ENCODE results near the gene PPP2R2C. TPM values are rescaled to one million over a fixed set of nuclear protein-coding genes. Genes with fewer than 3 reads are reported as not detected.

Gene PPP2R2C
- total and polyA plus RNA-seq, 10 of the 15 experiments (the other 5 are each of a cell fraction or from before 2014, with no cell fraction given) = 0.13 to 0.15 TPM; not detected in 8

GRCh38 chr4:6359536-6360308 is 112.7 kb downstream of the PPP2R2C start:
- RAD21 ChIA-PET (ENCODE audit: unreplicated experiment) = no interaction called here
- Histone ChIP-seq H3K4me2 (ENCODE audit: control insufficient read depth, insufficient read depth) (no peak overlapping the region), H3K27ac (ENCODE audit: control insufficient read depth, insufficient read depth) (no peak overlapping the region), H3K27me3 (replicated peaks in 1 of 2; ENCODE audit: control insufficient read depth in 2 of 2, insufficient read depth in 2 of 2, low read length in 1 of 2) (no peaks in the 10 kb centered on the region; a peak in 2 of 4 replicates), H3K9me3 (replicated peaks; ENCODE audit: control insufficient read depth, insufficient read depth, low read length) (no peaks in the 10 kb centered on the region), H3K4me1 (ENCODE audit: control insufficient read depth, insufficient read depth, low read length) (no peaks in the 10 kb centered on the region), H4K20me1 (ENCODE audit: control insufficient read depth, insufficient read depth) (no peaks in the 10 kb centered on the region), H3K9ac (ENCODE audit: control insufficient read depth, insufficient read depth, low read length) (no peak overlapping the region), H3K36me3 (ENCODE audit: control insufficient read depth in 2 of 2, insufficient read depth in 2 of 2, low read length in 1 of 2) (no peaks in the 10 kb centered on the region), H2AFZ (ENCODE audit: control insufficient read depth, low read depth, low read length) (no peak overlapping the region), H3K79me2 (ENCODE audit: control insufficient read depth, insufficient read depth, low read length) (no peaks in the 10 kb centered on the region), H3K4me3 (no peak overlapping the region)
- SMC1A ChIA-PET (ENCODE audit: uncharacterized antibody, unreplicated experiment) = no interaction called here
- in situ Hi-C loops (cut with MboI) (no loop called here), intact Hi-C loops (cut with micrococcal nuclease; ENCODE audit: unreplicated experiment) (no loop called here)
- WGBS (ENCODE audit: insufficient coverage, insufficient replicate concordance, low lambda C conversion rate, missing lambda C conversion rate) = 15% methylated on average over 11 of the region's 11 CpGs
- FAIRE-seq = no peak
- BruUV-seq (replicated peaks) = no TSS peak
- POLR2A ChIA-PET = no interaction called here
- TF ChIP-seq PAX8 (IDR thresholded peaks at IDR 0.05) (no peak), ATF7 (IDR thresholded peaks at IDR 0.05; ENCODE audit: low read depth) (no peak), ZNF24 (IDR thresholded peaks at IDR 0.05) (no peak), NFYA (IDR thresholded peaks at IDR 0.05; ENCODE audit: borderline replicate concordance, low read depth, low read length) (no peak)
- TF ChIP-seq, protein P1, sequence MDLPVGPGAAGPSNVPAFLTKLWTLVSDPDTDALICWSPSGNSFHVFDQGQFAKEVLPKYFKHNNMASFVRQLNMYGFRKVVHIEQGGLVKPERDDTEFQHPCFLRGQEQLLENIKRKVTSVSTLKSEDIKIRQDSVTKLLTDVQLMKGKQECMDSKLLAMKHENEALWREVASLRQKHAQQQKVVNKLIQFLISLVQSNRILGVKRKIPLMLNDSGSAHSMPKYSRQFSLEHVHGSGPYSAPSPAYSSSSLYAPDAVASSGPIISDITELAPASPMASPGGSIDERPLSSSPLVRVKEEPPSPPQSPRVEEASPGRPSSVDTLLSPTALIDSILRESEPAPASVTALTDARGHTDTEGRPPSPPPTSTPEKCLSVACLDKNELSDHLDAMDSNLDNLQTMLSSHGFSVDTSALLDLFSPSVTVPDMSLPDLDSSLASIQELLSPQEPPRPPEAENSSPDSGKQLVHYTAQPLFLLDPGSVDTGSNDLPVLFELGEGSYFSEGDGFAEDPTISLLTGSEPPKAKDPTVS (IDR thresholded peaks at IDR 0.05; ENCODE audit: low read depth, low read length) = no peak
- DNase-seq (ENCODE audit: low read depth, low spot score) = no peak
- CTCF ChIA-PET = interaction anchor here (0.7 to 2.2 kb wide), 2 partner anchors 28 to 186 kb away, joined by 4 to 8 read pairs; no protein-coding TSS in a partner anchor
- ATAC-seq = no peak

DNA sequence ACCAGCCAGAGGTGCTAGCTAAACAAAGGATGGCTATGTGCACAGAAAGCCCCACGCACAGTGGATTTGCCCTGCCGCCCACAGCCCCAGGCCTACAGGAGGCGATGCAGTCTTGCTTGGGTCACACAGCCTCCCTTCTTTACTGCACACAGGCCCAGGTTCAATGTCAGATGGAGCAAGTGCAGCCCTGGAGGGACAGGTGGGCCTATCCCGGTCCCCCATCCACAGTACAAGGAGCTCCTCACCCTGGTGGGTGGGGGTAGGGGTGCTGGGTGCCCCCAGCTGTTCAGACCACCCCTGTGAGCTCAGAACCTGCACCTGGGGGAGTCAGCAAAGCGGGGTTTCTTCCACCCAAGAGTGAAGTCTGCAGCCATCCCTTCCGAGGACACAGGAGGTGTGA is 114.9 kb downstream of the PPP2R2C start:
- H2AFZ ChIP-seq (ENCODE audit: control insufficient read depth, low read depth, low read length) = no peak overlapping the region
- no peaks in the 10 kb centered on the region for H4K20me1 ChIP-seq (ENCODE audit: control insufficient read depth, insufficient read depth)
- H3K9me3 ChIP-seq (replicated peaks; ENCODE audit: control insufficient read depth, insufficient read depth, low read length) = no peaks in the 10 kb centered on the region
- H3K4me1 ChIP-seq (ENCODE audit: control insufficient read depth, insufficient read depth, low read length) = no peaks in the 10 kb centered on the region
- no peaks in the 10 kb centered on the region; a peak in 2 of 4 replicates for H3K27me3 ChIP-seq (replicated peaks in 1 of 2; ENCODE audit: control insufficient read depth in 2 of 2, insufficient read depth in 2 of 2, low read length in 1 of 2)
- no peak overlapping the region for H3K4me3 ChIP-seq
- ATAC-seq (no peak), FAIRE-seq (no peak), DNase-seq (ENCODE audit: low read depth, low spot score) (no peak)
- no peak overlapping the region for H3K4me2 ChIP-seq (ENCODE audit: control insufficient read depth, insufficient read depth)
- WGBS (ENCODE audit: insufficient coverage, insufficient replicate concordance, low lambda C conversion rate, missing lambda C conversion rate) = 29% methylated on average over 6 of the region's 6 CpGs
- in situ Hi-C loops (cut with MboI) = no loop called here
- CTCF ChIA-PET = no interaction called here
- BruUV-seq (replicated peaks) = no TSS peak
- no peaks in the 10 kb centered on the region for H3K36me3 ChIP-seq (ENCODE audit: control insufficient read depth in 2 of 2, insufficient read depth in 2 of 2, low read length in 1 of 2)
- no peaks in the 10 kb centered on the region for H3K79me2 ChIP-seq (ENCODE audit: control insufficient read depth, insufficient read depth, low read length)
- H3K9ac ChIP-seq (ENCODE audit: control insufficient read depth, insufficient read depth, low read length) = no peak overlapping the region
- intact Hi-C loops (cut with micrococcal nuclease; ENCODE audit: unreplicated experiment) = no loop called here
- POLR2A ChIA-PET = no interaction called here
- SMC1A ChIA-PET (ENCODE audit: uncharacterized antibody, unreplicated experiment) = no interaction called here
- H3K27ac ChIP-seq (ENCODE audit: control insufficient read depth, insufficient read depth) = no peak overlapping the region
- RAD21 ChIA-PET (ENCODE audit: unreplicated experiment) = no interaction called here
- TF ChIP-seq WRNIP1 (IDR thresholded peaks at IDR 0.05; ENCODE audit: borderline replicate concordance, low read depth, low read length) (no peak), PKNOX1 (IDR thresholded peaks at IDR 0.05) (no peak), NR2C1 (IDR thresholded peaks at IDR 0.05) (no peak), MTA2 (IDR thresholded peaks at IDR 0.05; ENCODE audit: low read depth) (no peak), SUZ12 (IDR thresholded peaks at IDR 0.05; ENCODE audit: unreplicated experiment) (no peak), TARDBP (IDR thresholded peaks at IDR 0.05; ENCODE audit: borderline replicate concordance) (no peak)
- TF ChIP-seq, protein P2, sequence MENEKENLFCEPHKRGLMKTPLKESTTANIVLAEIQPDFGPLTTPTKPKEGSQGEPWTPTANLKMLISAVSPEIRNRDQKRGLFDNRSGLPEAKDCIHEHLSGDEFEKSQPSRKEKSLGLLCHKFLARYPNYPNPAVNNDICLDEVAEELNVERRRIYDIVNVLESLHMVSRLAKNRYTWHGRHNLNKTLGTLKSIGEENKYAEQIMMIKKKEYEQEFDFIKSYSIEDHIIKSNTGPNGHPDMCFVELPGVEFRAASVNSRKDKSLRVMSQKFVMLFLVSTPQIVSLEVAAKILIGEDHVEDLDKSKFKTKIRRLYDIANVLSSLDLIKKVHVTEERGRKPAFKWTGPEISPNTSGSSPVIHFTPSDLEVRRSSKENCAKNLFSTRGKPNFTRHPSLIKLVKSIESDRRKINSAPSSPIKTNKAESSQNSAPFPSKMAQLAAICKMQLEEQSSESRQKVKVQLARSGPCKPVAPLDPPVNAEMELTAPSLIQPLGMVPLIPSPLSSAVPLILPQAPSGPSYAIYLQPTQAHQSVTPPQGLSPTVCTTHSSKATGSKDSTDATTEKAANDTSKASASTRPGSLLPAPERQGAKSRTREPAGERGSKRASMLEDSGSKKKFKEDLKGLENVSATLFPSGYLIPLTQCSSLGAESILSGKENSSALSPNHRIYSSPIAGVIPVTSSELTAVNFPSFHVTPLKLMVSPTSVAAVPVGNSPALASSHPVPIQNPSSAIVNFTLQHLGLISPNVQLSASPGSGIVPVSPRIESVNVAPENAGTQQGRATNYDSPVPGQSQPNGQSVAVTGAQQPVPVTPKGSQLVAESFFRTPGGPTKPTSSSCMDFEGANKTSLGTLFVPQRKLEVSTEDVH (IDR thresholded peaks at IDR 0.05; ENCODE audit: low read depth, partially characterized antibody) = no peak

Data from GM12878 (cell line).